ENCODE results near the gene EPHA10. TPM values are rescaled to one million over a fixed set of nuclear protein-coding genes. Genes with fewer than 3 reads are reported as not detected.

Gene EPHA10
- polyA plus RNA-seq, 1 experiment, result not detected

GRCh38 chr1:37732111-37732780 is 32.7 kb downstream of the EPHA10 start:
- TF ChIP-seq, protein P1, sequence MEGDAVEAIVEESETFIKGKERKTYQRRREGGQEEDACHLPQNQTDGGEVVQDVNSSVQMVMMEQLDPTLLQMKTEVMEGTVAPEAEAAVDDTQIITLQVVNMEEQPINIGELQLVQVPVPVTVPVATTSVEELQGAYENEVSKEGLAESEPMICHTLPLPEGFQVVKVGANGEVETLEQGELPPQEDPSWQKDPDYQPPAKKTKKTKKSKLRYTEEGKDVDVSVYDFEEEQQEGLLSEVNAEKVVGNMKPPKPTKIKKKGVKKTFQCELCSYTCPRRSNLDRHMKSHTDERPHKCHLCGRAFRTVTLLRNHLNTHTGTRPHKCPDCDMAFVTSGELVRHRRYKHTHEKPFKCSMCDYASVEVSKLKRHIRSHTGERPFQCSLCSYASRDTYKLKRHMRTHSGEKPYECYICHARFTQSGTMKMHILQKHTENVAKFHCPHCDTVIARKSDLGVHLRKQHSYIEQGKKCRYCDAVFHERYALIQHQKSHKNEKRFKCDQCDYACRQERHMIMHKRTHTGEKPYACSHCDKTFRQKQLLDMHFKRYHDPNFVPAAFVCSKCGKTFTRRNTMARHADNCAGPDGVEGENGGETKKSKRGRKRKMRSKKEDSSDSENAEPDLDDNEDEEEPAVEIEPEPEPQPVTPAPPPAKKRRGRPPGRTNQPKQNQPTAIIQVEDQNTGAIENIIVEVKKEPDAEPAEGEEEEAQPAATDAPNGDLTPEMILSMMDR (IDR thresholded peaks at IDR 0.05; ENCODE audit: low read depth, low read length), result no peak
- no peak overlapping the region for H3K27ac ChIP-seq (ENCODE audit: low read depth, low read length)
- POLR2A ChIA-PET, result no interaction called here

DNA sequence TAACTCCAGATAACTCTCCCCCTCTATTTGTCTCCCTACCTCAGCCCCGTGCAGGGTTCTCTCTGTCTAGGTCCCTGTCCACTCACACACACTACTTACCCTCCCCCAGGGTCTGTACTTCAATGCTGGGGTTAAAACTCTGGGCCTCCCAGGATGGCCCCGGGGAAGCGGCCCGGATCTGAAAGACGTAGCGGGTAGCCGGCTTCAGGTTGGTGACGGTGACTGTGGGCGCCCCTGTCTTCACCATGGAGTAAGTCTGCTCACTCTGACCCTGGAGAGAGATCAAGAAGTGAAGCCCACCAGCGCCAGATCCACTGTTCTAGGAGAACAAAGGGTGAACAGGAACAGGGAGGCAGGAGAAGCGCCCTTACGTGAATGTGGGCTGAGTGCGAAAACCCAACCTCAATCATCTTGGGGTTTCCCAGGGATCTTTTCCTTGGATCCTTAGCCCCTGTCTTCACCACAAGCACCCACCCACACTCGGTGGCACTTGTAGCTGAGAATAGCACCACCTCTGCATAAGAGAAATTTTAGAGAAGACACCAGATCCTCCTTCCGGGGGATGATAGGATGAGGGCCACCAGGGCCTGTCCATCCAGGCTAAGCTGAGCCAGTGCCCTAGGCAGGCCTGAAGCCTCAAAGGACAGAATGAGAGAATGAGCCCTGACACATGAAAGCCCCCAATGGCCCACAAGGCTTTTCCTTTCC is 33.5 kb downstream of the EPHA10 start:
- Histone ChIP-seq H3K4me3 (ENCODE audit: low read depth, low read length) (no peak overlapping the region), H3K27ac (ENCODE audit: low read depth, low read length) (no peak overlapping the region), H3K9me3 (ENCODE audit: control insufficient read depth, insufficient read depth, low read length) (no peaks in the 10 kb centered on the region), H3K27me3 (ENCODE audit: control insufficient read depth, insufficient read depth, low read length) (peaks cover 13% of the 10 kb centered on the region)
- POLR2A ChIA-PET, result no interaction called here
- CTCF ChIA-PET, result no interaction called here
- no peak for DNase-seq (ENCODE audit: low read depth, low spot score)
- TF ChIP-seq, protein P1 (IDR thresholded peaks at IDR 0.05; ENCODE audit: low read depth, low read length), result no peak

More at GRCh38 chr1:37732111-37732780, 32.7 kb downstream of the EPHA10 start:
- Histone ChIP-seq H3K4me3 (ENCODE audit: low read depth, low read length) (no peak overlapping the region), H3K27me3 (ENCODE audit: control insufficient read depth, insufficient read depth, low read length) (peaks cover 12% of the 10 kb centered on the region), H3K9me3 (ENCODE audit: control insufficient read depth, insufficient read depth, low read length) (no peaks in the 10 kb centered on the region)
- CTCF ChIA-PET, result no interaction called here
- no peak for DNase-seq (ENCODE audit: low read depth, low spot score)

DNA sequence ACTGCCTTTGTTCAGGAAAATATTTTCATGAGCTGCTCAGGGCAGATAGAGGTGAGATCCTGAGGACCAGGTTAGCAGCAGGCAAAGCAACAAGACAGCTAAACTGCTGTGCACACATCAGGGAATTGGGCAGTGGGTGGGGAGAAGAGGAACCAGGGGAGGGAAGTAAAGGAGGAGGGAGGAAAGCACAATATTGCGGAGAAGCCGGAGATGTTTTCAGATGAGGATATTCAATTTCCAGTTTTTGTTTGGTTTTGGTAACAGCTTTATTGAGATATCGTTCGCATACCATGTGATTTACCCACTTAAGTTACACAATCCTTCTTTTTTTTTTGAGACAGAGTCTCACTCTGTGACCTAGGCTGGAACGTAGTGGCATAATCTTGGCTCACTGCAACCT is 34.5 kb downstream of the EPHA10 start:
- CTCF ChIA-PET, result no interaction called here
- peaks cover 19% of the 10 kb centered on the region for H3K27me3 ChIP-seq (ENCODE audit: control insufficient read depth, insufficient read depth, low read length)

GRCh38 chr1:37728416-37728815 is 36.5 kb downstream of the EPHA10 start:
- TF ChIP-seq, protein P1 (IDR thresholded peaks at IDR 0.05; ENCODE audit: low read depth, low read length), result no peak
- Histone ChIP-seq H3K9me3 (ENCODE audit: control insufficient read depth, insufficient read depth, low read length) (no peaks in the 10 kb centered on the region), H3K4me3 (ENCODE audit: low read depth, low read length) (no peak overlapping the region), H3K27ac (ENCODE audit: low read depth, low read length) (no peak overlapping the region), H3K27me3 (ENCODE audit: control insufficient read depth, insufficient read depth, low read length) (peaks cover 23% of the 10 kb centered on the region)
- POLR2A ChIA-PET, result no interaction called here
- DNase-seq (ENCODE audit: low read depth, low spot score), result no peak
- CTCF ChIA-PET, result no interaction called here

More for the DNA sequence above, 34.5 kb downstream of the EPHA10 start:
- no peak for DNase-seq (ENCODE audit: low read depth, low spot score)
- POLR2A ChIA-PET, result no interaction called here
- Histone ChIP-seq H3K9me3 (ENCODE audit: control insufficient read depth, insufficient read depth, low read length) (no peaks in the 10 kb centered on the region), H3K27ac (ENCODE audit: low read depth, low read length) (no peak overlapping the region), H3K4me3 (ENCODE audit: low read depth, low read length) (no peak overlapping the region)
- TF ChIP-seq, protein P1 (IDR thresholded peaks at IDR 0.05; ENCODE audit: low read depth, low read length), result no peak
